Embryonic facial prominence (tissue), 1 donor: ENCODE measurements around the gene SGO2.
"Not testable (repeated sequence)": the region's sequence is repeated elsewhere in the genome, so short reads cannot be mapped to it uniquely, and the experiment has no call there.

Source experiments
- DNase-seq: peaks from one replicate; pipeline ENCODE4 v3.0.0-alpha.2; 2016; ENCODE audit errors: extremely low spot score

The SGO2 gene

GRCh38 chr2:200624026-200624425, 98.0 kb downstream of the SGO2 start:
- DNase-seq, result no peak

GRCh38 chr2:200624658-200625057, 98.7 kb downstream of the SGO2 start:
- no peak for DNase-seq

- no peak for DNase-seq
Measured at GRCh38 chr2:200625282-200625681, 99.3 kb downstream of the SGO2 start.

GRCh38 chr2:200625958-200626363, 100.0 kb downstream of the SGO2 start:
- no peak for DNase-seq

- no peak for DNase-seq
Measured at GRCh38 chr2:200627110-200627770, 101.2 kb downstream of the SGO2 start.

GRCh38 chr2:200628461-200628860, 102.5 kb downstream of the SGO2 start:
- not testable (repeated sequence) for DNase-seq

- no peak for DNase-seq
Measured at GRCh38 chr2:200631287-200631686, 105.3 kb downstream of the SGO2 start.
